HG02970 (cell line): ENCODE results near the gene VSNL1.

Source experiments
- ATAC-seq: cut with Tn5 transposase; IDR thresholded peaks from one replicate; pipeline ENCODE4 v1.9.1; 2021; ENCODE audit warnings: mild to moderate bottlenecking, moderate library complexity, moderate number of reproducible peaks; ENCODE audit not compliant: unreplicated experiment, low FRiP score

VSNL1 gene

GRCh38 chr2:17680119-17680518 is 139.6 kb downstream of the VSNL1 start:
- ATAC-seq, result no peak

GRCh38 chr2:17682098-17682857 is 141.8 kb downstream of the VSNL1 start:
- no peak for ATAC-seq

GRCh38 chr2:17683981-17684380 is 143.5 kb downstream of the VSNL1 start:
- ATAC-seq, result no peak

GRCh38 chr2:17688600-17688999 is 148.1 kb downstream of the VSNL1 start:
- ATAC-seq, result no peak

- ATAC-seq, result no peak
Observed at GRCh38 chr2:17689010-17689409, 148.5 kb downstream of the VSNL1 start.

- ATAC-seq, result no peak
Observed at GRCh38 chr2:17690776-17691175, 150.3 kb downstream of the VSNL1 start.
